Panc1 (cell line): ENCODE results near the gene ITFG2. TPM values are rescaled to one million over a fixed set of nuclear protein-coding genes. Genes with fewer than 3 reads are reported as not detected.
A peak's percentile ranks its signal among the peaks of the same experiment; 100 is the strongest.

Source experiments
- ATAC-seq: fragments of 200-7000 bp; cut with Tn5 transposase; 2 replicates; pipeline ENCODE4 v1.9.1; 2020; ENCODE audit warnings: mild to moderate bottlenecking, moderate library complexity
- BruUV-seq: library from RNA; stranded (reverse); fragments of 400-500 nt; replicated peaks from 2 replicates; lab custom pipeline; 2021; lab: Mats Ljungman, UMichigan
- CTCF ChIA-PET: fragments of 300-600 bp; sonication (Branson Sonifier 250); formaldehyde crosslinking; loops from one replicate; lab custom pipeline; 2022; ENCODE audit warnings: antibody characterized with exemption; lab: Charles Lee
- POLR2A ChIA-PET: fragments of 300-600 bp; sonication (Branson Sonifier 250); formaldehyde crosslinking; loops from one replicate; lab custom pipeline; 2022; ENCODE audit warnings: antibody characterized with exemption; lab: Charles Lee
- DNase-seq: peaks from one replicate; pipeline ENCODE4 v3.0.0-alpha.2; 2010; ENCODE audit warnings: low read depth, low spot score
- H3K27ac ChIP-seq: 2 replicates; pipeline ENCODE4 v1.5.1; 2011; ENCODE audit warnings: mild to moderate bottlenecking, low read length, inconsistent platforms
- H3K27me3 ChIP-seq: fragments of 200-500 bp; sonication (Bioruptor generic); 2 replicates; pipeline ENCODE4 v1.6.0; 2014; ENCODE audit warnings: low read length, inconsistent platforms; ENCODE audit not compliant: control insufficient read depth, insufficient read depth
- H3K36me3 ChIP-seq: fragments of 200-500 bp; sonication (Bioruptor generic); 2 replicates; pipeline ENCODE4 v1.5.1; 2014; ENCODE audit warnings: inconsistent platforms, mild to moderate bottlenecking, low read length, moderate library complexity; ENCODE audit not compliant: control insufficient read depth, insufficient read depth
- H3K4me1 ChIP-seq: 2 replicates; pipeline ENCODE4 v1.5.1; 2011; ENCODE audit warnings: inconsistent platforms, mild to moderate bottlenecking, low read length, moderate library complexity; ENCODE audit not compliant: control insufficient read depth, insufficient read depth
- H3K4me3 ChIP-seq, 2 experiments: 2 replicates each; pipeline ENCODE4 v1.5.1; 2011 to 2012; ENCODE audit warnings: low read depth in 2 of 2, low read length in 2 of 2, mild to moderate bottlenecking in 2 of 2, inconsistent platforms in 1 of 2, moderate library complexity in 1 of 2
- H3K9me3 ChIP-seq: fragments of 200-500 bp; sonication (Bioruptor generic); 2 replicates; pipeline ENCODE4 v1.5.1; 2014; ENCODE audit warnings: low read depth, mild to moderate bottlenecking, inconsistent platforms, low read length, moderate library complexity; ENCODE audit not compliant: control insufficient read depth, insufficient read depth
- POLR2AphosphoS5 ChIP-seq: IDR thresholded peaks from 2 replicates; pipeline ENCODE4 v1.6.1; 2012; ENCODE audit warnings: mild to moderate bottlenecking, low read depth, low read length, moderate library complexity
- SIN3A ChIP-seq: IDR thresholded peaks from 2 replicates; pipeline ENCODE4 v1.6.1; 2012; ENCODE audit warnings: low read depth, mild to moderate bottlenecking, low read length, moderate library complexity, borderline replicate concordance; ENCODE audit not compliant: insufficient read depth
- TCF7L2 ChIP-seq: IDR thresholded peaks from 2 replicates; pipeline ENCODE4 v1.6.1; 2011; ENCODE audit warnings: mild to moderate bottlenecking, low read depth, low read length, inconsistent platforms
- in situ Hi-C: cut with HindIII; loops from 2 replicates; pipeline ENCODE4 v1.10.0; 2016; ENCODE audit warnings: low sequenced_read_pairs, low pct_unique_long_range_greater_than_20kb
- intact Hi-C: fragments of 100-400 bp; cut with micrococcal nuclease; formaldehyde crosslinking; loops from one replicate; pipeline ENCODE4 v1.10.0; 2022; ENCODE audit not compliant: unreplicated experiment
- total RNA-seq: library from RNA; stranded (reverse); gene quantifications from one replicate; pipeline ENCODE4 v1.2.1, GENCODE V29; 2021; ENCODE audit not compliant: unreplicated experiment
- TF ChIP-seq, protein P1 (sequence below), 2 experiments: IDR thresholded peaks; 2 replicates each; pipeline ENCODE4 v1.6.1; 2011 to 2012; ENCODE audit warnings: low read depth in 2 of 2, control low read depth in 1 of 2, low read length in 1 of 2, mild to moderate bottlenecking in 1 of 2, moderate library complexity in 1 of 2; ENCODE audit not compliant: insufficient read depth in 1 of 2
- TF ChIP-seq, protein P2 (sequence below): fragments of 450-650 bp; IDR thresholded peaks from 2 replicates; pipeline ENCODE4 v1.5.1; 2017; ENCODE audit warnings: mild to moderate bottlenecking

ITFG2 gene
- total RNA-seq, 1 experiment from 2014 or later: 17.4 TPM

DNA sequence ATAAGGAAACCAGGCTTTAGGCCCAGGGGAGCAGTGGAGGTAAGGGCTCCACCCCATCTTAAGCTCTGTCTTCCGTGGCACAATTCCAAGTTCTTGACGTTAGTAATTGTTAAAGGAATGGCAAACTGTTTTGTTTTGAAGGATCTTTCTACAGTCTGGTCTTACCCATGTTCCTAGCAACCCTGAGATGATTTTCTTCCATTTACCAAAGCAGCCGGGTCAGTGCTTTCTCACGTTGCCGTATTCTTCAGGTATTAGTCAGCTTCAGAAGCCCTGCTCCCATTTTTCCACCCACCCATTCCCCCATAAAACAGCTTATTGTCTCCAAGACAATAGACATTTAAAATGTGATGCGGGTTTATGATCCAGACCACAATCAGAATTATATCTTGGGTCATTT lies 12.1 kb downstream of the ITFG2 start:
- Histone ChIP-seq H3K36me3 (0 out of 2 replicates have a peak, but pooled peaks cover 2% of the 10 kb centered on the region), H3K27me3 (no peaks in the 10 kb centered on the region), H3K4me3 (no peak overlapping the region), H3K4me1 (no peaks in the 10 kb centered on the region), H3K27ac (no peak overlapping the region), H3K9me3 (no peaks in the 10 kb centered on the region)
- TF ChIP-seq TCF7L2: no peak
- TF ChIP-seq POLR2AphosphoS5: no peak
- TF ChIP-seq, protein P1, sequence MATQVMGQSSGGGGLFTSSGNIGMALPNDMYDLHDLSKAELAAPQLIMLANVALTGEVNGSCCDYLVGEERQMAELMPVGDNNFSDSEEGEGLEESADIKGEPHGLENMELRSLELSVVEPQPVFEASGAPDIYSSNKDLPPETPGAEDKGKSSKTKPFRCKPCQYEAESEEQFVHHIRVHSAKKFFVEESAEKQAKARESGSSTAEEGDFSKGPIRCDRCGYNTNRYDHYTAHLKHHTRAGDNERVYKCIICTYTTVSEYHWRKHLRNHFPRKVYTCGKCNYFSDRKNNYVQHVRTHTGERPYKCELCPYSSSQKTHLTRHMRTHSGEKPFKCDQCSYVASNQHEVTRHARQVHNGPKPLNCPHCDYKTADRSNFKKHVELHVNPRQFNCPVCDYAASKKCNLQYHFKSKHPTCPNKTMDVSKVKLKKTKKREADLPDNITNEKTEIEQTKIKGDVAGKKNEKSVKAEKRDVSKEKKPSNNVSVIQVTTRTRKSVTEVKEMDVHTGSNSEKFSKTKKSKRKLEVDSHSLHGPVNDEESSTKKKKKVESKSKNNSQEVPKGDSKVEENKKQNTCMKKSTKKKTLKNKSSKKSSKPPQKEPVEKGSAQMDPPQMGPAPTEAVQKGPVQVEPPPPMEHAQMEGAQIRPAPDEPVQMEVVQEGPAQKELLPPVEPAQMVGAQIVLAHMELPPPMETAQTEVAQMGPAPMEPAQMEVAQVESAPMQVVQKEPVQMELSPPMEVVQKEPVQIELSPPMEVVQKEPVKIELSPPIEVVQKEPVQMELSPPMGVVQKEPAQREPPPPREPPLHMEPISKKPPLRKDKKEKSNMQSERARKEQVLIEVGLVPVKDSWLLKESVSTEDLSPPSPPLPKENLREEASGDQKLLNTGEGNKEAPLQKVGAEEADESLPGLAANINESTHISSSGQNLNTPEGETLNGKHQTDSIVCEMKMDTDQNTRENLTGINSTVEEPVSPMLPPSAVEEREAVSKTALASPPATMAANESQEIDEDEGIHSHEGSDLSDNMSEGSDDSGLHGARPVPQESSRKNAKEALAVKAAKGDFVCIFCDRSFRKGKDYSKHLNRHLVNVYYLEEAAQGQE (IDR thresholded peaks at IDR 0.05; ENCODE audit: insufficient read depth in 1 of 2, low read depth in 2 of 2, low read length in 1 of 2): no peak
- in situ Hi-C loops: no loop called here
- no TSS peak for BruUV-seq
- CTCF ChIA-PET: no interaction called here
- intact Hi-C loops: no loop called here
- ATAC-seq: no peak
- POLR2A ChIA-PET: no interaction called here
- no peak for DNase-seq

DNA sequence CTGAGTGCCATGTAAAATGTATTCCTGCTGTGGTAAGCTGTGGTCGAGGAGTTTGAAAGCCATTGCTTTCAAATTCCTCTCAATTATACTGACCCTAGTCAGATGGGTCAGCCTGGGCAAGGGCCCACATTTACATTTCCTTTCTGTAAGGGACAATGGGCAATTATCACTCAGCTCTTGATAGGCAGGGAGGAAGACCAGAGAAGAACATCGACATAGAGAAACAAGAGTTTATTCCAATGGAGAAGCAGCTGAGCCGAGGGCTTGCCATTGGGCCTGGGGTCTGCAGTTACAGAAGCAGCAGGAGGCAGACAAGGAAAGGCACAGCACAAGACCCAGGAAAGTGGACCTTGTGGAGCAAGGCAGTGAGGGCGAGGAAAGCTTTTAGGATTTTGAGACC lies 12.7 kb downstream of the ITFG2 start:
- Histone ChIP-seq H3K9me3 (no peaks in the 10 kb centered on the region), H3K36me3 (0 out of 2 replicates have a peak, but pooled peaks cover 2% of the 10 kb centered on the region), H3K4me1 (no peaks in the 10 kb centered on the region), H3K27me3 (no peaks in the 10 kb centered on the region), H3K4me3 (no peak overlapping the region), H3K27ac (no peak overlapping the region)
- ATAC-seq: no peak
- CTCF ChIA-PET: no interaction called here
- in situ Hi-C loops: no loop called here
- POLR2A ChIA-PET: no interaction called here
- intact Hi-C loops: no loop called here
- no peak for DNase-seq
- TSS peak; percentile 49 for BruUV-seq
- TF ChIP-seq, protein P1 (IDR thresholded peaks at IDR 0.05; ENCODE audit: insufficient read depth in 1 of 2, low read depth in 2 of 2, low read length in 1 of 2): no peak
- TF ChIP-seq POLR2AphosphoS5 (no peak), SIN3A (no peak), TCF7L2 (no peak)
- TF ChIP-seq, protein P2, sequence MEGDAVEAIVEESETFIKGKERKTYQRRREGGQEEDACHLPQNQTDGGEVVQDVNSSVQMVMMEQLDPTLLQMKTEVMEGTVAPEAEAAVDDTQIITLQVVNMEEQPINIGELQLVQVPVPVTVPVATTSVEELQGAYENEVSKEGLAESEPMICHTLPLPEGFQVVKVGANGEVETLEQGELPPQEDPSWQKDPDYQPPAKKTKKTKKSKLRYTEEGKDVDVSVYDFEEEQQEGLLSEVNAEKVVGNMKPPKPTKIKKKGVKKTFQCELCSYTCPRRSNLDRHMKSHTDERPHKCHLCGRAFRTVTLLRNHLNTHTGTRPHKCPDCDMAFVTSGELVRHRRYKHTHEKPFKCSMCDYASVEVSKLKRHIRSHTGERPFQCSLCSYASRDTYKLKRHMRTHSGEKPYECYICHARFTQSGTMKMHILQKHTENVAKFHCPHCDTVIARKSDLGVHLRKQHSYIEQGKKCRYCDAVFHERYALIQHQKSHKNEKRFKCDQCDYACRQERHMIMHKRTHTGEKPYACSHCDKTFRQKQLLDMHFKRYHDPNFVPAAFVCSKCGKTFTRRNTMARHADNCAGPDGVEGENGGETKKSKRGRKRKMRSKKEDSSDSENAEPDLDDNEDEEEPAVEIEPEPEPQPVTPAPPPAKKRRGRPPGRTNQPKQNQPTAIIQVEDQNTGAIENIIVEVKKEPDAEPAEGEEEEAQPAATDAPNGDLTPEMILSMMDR: no peak
